WTC11 (cell line): ENCODE results near the gene WHAMM.

ENCODE experiments used
- ATF2 ChIP-seq: sonication (generic); formaldehyde crosslinking; IDR thresholded peaks from 2 replicates; pipeline ENCODE4 v1.8.1; 2022; ENCODE audit warnings: low read depth, missing genetic modification reagents, borderline replicate concordance
- ATF6 ChIP-seq: sonication (generic); formaldehyde crosslinking; IDR thresholded peaks from 2 replicates; pipeline ENCODE4 v1.8.1; 2023; ENCODE audit warnings: mild to moderate bottlenecking, missing genetic modification reagents
- CTCF ChIP-seq: fragments of 200-600 bp; IDR thresholded peaks from 2 replicates; pipeline ENCODE4 v1.8.0; 2022; ENCODE audit warnings: antibody characterized with exemption
- JUN ChIP-seq: sonication (generic); formaldehyde crosslinking; IDR thresholded peaks from 2 replicates; pipeline ENCODE4 v1.8.0; 2023; ENCODE audit warnings: mild to moderate bottlenecking, missing genetic modification reagents
- MAX ChIP-seq: sonication (generic); formaldehyde crosslinking; IDR thresholded peaks from 2 replicates; pipeline ENCODE4 v1.8.0; 2022; ENCODE audit warnings: mild to moderate bottlenecking, missing genetic modification reagents
- NFYB ChIP-seq: sonication (generic); formaldehyde crosslinking; conservative IDR thresholded peaks from 2 replicates; pipeline ENCODE4 v1.8.0; 2022; ENCODE audit warnings: low read depth, missing genetic modification reagents
- NR1H2 ChIP-seq: sonication (generic); formaldehyde crosslinking; IDR thresholded peaks from 2 replicates; pipeline ENCODE4 v1.9.0; 2021; ENCODE audit warnings: mild to moderate bottlenecking, moderate library complexity, missing genetic modification reagents
- NR2C2 ChIP-seq: sonication (generic); formaldehyde crosslinking; IDR thresholded peaks from 2 replicates; pipeline ENCODE4 v1.8.0; 2022; ENCODE audit warnings: mild to moderate bottlenecking, missing genetic modification reagents
- TCF7 ChIP-seq: sonication (generic); formaldehyde crosslinking; IDR thresholded peaks from 2 replicates; pipeline ENCODE4 v1.8.0; 2022; ENCODE audit warnings: mild to moderate bottlenecking, low read depth, missing genetic modification reagents, moderate library complexity
- TP53 ChIP-seq: sonication (generic); formaldehyde crosslinking; IDR thresholded peaks from 2 replicates; pipeline ENCODE4 v1.8.1; 2023; ENCODE audit warnings: mild to moderate bottlenecking, missing genetic modification reagents
- TF ChIP-seq, protein P1 (sequence below): sonication (generic); formaldehyde crosslinking; IDR thresholded peaks from 2 replicates; pipeline ENCODE4 v1.8.1; 2022; ENCODE audit warnings: mild to moderate bottlenecking, moderate library complexity, missing genetic modification reagents
- TF ChIP-seq, protein P2 (sequence below): fragments of 250-450 bp; sonication (Bioruptor Pico); IDR thresholded peaks from 2 replicates; pipeline ENCODE4 v2.1.2; 2022; ENCODE audit warnings: mild to moderate bottlenecking, moderate library complexity
- TF ChIP-seq, protein P3 (sequence below): sonication (generic); formaldehyde crosslinking; IDR thresholded peaks from 2 replicates; pipeline ENCODE4 v1.8.1; 2022; ENCODE audit warnings: mild to moderate bottlenecking, missing genetic modification reagents, moderate library complexity, borderline replicate concordance
- TF ChIP-seq, protein P4 (sequence below): sonication (generic); formaldehyde crosslinking; IDR thresholded peaks from 2 replicates; pipeline ENCODE4 v1.8.0; 2023; ENCODE audit warnings: mild to moderate bottlenecking, missing genetic modification reagents

DNA sequence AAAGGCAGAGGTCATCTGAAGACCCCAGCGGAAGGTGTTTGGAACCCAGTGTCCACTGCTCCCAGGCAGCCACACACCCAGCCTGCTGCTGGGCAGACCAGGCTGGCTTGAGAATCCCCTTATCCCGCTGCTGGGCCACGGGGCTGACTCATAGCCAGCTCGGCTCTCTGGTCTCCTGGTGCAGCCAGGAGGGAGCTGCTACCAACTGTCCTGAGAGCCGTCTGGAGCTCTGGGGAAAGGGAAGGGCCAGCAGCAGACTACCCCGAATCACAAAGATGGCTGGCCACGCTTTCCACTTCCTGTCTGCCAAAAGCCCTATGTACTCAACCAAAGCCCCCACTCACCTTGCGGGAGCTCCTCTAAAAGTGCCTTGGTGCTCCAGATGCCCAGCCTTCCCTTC, 38.3 kb downstream of the WHAMM start:
- TF ChIP-seq TP53 (CRISPR knock-in tag) (no peak), CTCF (no peak), NFYB (CRISPR knock-in tag) (no peak), MAX (CRISPR knock-in tag) (no peak), TCF7 (no peak), NR2C2 (no peak), ATF2 (CRISPR knock-in tag) (no peak), JUN (CRISPR knock-in tag) (no peak), ATF6 (CRISPR knock-in tag) (no peak), NR1H2 (CRISPR knock-in tag) (no peak)
- TF ChIP-seq, protein P1, sequence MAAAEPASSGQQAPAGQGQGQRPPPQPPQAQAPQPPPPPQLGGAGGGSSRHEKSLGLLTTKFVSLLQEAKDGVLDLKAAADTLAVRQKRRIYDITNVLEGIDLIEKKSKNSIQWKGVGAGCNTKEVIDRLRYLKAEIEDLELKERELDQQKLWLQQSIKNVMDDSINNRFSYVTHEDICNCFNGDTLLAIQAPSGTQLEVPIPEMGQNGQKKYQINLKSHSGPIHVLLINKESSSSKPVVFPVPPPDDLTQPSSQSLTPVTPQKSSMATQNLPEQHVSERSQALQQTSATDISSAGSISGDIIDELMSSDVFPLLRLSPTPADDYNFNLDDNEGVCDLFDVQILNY (CRISPR knock-in tag) = no peak
- TF ChIP-seq, protein P2, sequence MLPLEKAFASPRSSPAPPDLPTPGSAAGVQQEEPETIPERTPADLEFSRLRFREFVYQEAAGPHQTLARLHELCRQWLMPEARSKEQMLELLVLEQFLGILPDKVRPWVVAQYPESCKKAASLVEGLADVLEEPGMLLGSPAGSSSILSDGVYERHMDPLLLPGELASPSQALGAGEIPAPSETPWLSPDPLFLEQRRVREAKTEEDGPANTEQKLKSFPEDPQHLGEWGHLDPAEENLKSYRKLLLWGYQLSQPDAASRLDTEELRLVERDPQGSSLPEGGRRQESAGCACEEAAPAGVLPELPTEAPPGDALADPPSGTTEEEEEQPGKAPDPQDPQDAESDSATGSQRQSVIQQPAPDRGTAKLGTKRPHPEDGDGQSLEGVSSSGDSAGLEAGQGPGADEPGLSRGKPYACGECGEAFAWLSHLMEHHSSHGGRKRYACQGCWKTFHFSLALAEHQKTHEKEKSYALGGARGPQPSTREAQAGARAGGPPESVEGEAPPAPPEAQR (CRISPR knock-in tag) = no peak
- TF ChIP-seq, protein P3, sequence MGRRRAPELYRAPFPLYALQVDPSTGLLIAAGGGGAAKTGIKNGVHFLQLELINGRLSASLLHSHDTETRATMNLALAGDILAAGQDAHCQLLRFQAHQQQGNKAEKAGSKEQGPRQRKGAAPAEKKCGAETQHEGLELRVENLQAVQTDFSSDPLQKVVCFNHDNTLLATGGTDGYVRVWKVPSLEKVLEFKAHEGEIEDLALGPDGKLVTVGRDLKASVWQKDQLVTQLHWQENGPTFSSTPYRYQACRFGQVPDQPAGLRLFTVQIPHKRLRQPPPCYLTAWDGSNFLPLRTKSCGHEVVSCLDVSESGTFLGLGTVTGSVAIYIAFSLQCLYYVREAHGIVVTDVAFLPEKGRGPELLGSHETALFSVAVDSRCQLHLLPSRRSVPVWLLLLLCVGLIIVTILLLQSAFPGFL (CRISPR knock-in tag) = no peak
- TF ChIP-seq, protein P4, sequence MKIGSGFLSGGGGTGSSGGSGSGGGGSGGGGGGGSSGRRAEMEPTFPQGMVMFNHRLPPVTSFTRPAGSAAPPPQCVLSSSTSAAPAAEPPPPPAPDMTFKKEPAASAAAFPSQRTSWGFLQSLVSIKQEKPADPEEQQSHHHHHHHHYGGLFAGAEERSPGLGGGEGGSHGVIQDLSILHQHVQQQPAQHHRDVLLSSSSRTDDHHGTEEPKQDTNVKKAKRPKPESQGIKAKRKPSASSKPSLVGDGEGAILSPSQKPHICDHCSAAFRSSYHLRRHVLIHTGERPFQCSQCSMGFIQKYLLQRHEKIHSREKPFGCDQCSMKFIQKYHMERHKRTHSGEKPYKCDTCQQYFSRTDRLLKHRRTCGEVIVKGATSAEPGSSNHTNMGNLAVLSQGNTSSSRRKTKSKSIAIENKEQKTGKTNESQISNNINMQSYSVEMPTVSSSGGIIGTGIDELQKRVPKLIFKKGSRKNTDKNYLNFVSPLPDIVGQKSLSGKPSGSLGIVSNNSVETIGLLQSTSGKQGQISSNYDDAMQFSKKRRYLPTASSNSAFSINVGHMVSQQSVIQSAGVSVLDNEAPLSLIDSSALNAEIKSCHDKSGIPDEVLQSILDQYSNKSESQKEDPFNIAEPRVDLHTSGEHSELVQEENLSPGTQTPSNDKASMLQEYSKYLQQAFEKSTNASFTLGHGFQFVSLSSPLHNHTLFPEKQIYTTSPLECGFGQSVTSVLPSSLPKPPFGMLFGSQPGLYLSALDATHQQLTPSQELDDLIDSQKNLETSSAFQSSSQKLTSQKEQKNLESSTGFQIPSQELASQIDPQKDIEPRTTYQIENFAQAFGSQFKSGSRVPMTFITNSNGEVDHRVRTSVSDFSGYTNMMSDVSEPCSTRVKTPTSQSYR = no peak
